WTC11 (cell line): Measurements from ENCODE around the gene ERC2. TPM values are rescaled to one million over a fixed set of nuclear protein-coding genes. Genes with fewer than 3 reads are reported as not detected.

Experiments
- ATAC-seq: fragments of 200-7000 bp; cut with Tn5 transposase; 2 replicates; pipeline ENCODE4 v1.10.0; 2021; ENCODE audit warnings: mild to moderate bottlenecking, moderate library complexity
- CTCF ChIA-PET: fragments of 300-600 bp; sonication (Branson Sonifier 250); formaldehyde crosslinking; loops from one replicate; lab custom pipeline; 2021; ENCODE audit warnings: antibody characterized with exemption; lab: Charles Lee
- POLR2A ChIA-PET: fragments of 350-600 bp; sonication (Branson Sonifier 250); formaldehyde crosslinking; loops from one replicate; lab custom pipeline; 2021; ENCODE audit warnings: antibody characterized with exemption; lab: Charles Lee
- DNase-seq: peaks from one replicate; pipeline ENCODE4 v3.0.0; 2021; ENCODE audit warnings: low spot score
- H3K27ac Mint-ChIP-seq: 2 replicates; pipeline ENCODE4 v1.8.0; 2021; ENCODE audit warnings: mixed read lengths
- H3K27me3 Mint-ChIP-seq: 2 replicates; pipeline ENCODE4 v1.8.0; 2021; ENCODE audit warnings: low read depth, mild to moderate bottlenecking, moderate library complexity, mixed read lengths
- H3K36me3 Mint-ChIP-seq: 2 replicates; pipeline ENCODE4 v1.8.0; 2021; ENCODE audit warnings: mixed read lengths
- H3K4me1 Mint-ChIP-seq: 2 replicates; pipeline ENCODE4 v1.8.0; 2022; ENCODE audit warnings: mixed read lengths
- H3K4me3 Mint-ChIP-seq: 2 replicates; pipeline ENCODE4 v1.8.0; 2021; ENCODE audit warnings: mild to moderate bottlenecking, moderate library complexity, mixed read lengths
- H3K9me3 Mint-ChIP-seq: 2 replicates; pipeline ENCODE4 v1.8.0; 2021; ENCODE audit warnings: mixed read lengths
- CREB1 ChIP-seq: sonication (generic); formaldehyde crosslinking; IDR thresholded peaks from 2 replicates; pipeline ENCODE4 v1.8.0; 2023; ENCODE audit warnings: mild to moderate bottlenecking, missing genetic modification reagents
- ELF4 ChIP-seq: sonication (generic); formaldehyde crosslinking; IDR thresholded peaks from 2 replicates; pipeline ENCODE4 v1.8.1; 2022; ENCODE audit warnings: low read depth, mild to moderate bottlenecking, moderate library complexity, missing genetic modification reagents
- FOXJ3 ChIP-seq: sonication (generic); formaldehyde crosslinking; IDR thresholded peaks from 2 replicates; pipeline ENCODE4 v1.9.0; 2021; ENCODE audit warnings: missing genetic modification reagents, mild to moderate bottlenecking, borderline replicate concordance
- MYBL2 ChIP-seq: sonication (generic); formaldehyde crosslinking; IDR thresholded peaks from 2 replicates; pipeline ENCODE4 v1.8.1; 2023; ENCODE audit warnings: mild to moderate bottlenecking, moderate library complexity, missing genetic modification reagents
- PRRX2 ChIP-seq: fragments of 250-450 bp; sonication (Bioruptor Pico); IDR thresholded peaks from 2 replicates; pipeline ENCODE4 v1.8.0; 2021; ENCODE audit warnings: mild to moderate bottlenecking
- TEAD1 ChIP-seq: sonication (generic); formaldehyde crosslinking; IDR thresholded peaks from 2 replicates; pipeline ENCODE4 v1.8.0; 2022; ENCODE audit warnings: mild to moderate bottlenecking, missing genetic modification reagents
- TEAD4 ChIP-seq: sonication (generic); formaldehyde crosslinking; IDR thresholded peaks from 2 replicates; pipeline ENCODE4 v1.8.0; 2022; ENCODE audit warnings: mild to moderate bottlenecking, missing genetic modification reagents
- ZBTB21 ChIP-seq: sonication (generic); formaldehyde crosslinking; IDR thresholded peaks from 2 replicates; pipeline ENCODE4 v1.8.1; 2023; ENCODE audit warnings: mild to moderate bottlenecking, missing genetic modification reagents, borderline replicate concordance
- total RNA-seq: library from RNA; stranded (reverse); gene quantifications from 3 replicates; pipeline ENCODE4 v1.2.3, GENCODE V29; 2021
- TF ChIP-seq, protein P1 (sequence below): sonication (generic); formaldehyde crosslinking; IDR thresholded peaks from 2 replicates; pipeline ENCODE4 v1.8.0; 2022; ENCODE audit warnings: mild to moderate bottlenecking, missing genetic modification reagents
- TF ChIP-seq, protein P2 (sequence below): fragments of 250-450 bp; sonication (Bioruptor Pico); IDR thresholded peaks from 2 replicates; pipeline ENCODE4 v1.8.0; 2021; ENCODE audit warnings: mild to moderate bottlenecking
- TF ChIP-seq, protein P3 (sequence below): fragments of 250-450 bp; sonication (Bioruptor Pico); conservative IDR thresholded peaks from 2 replicates; pipeline ENCODE4 v1.9.0; 2021; ENCODE audit warnings: mild to moderate bottlenecking
- TF ChIP-seq, protein P4 (sequence below): sonication (generic); formaldehyde crosslinking; IDR thresholded peaks from 2 replicates; pipeline ENCODE4 v1.8.0; 2022; ENCODE audit warnings: mild to moderate bottlenecking, missing genetic modification reagents
- TF ChIP-seq, protein P5 (sequence below): fragments of 250-450 bp; sonication (Bioruptor Pico); IDR thresholded peaks from 2 replicates; pipeline ENCODE4 v2.1.2; 2022; ENCODE audit warnings: mild to moderate bottlenecking, moderate library complexity
- TF ChIP-seq, protein P6 (sequence below): sonication (generic); formaldehyde crosslinking; IDR thresholded peaks from 2 replicates; pipeline ENCODE4 v1.8.1; 2023; ENCODE audit warnings: mild to moderate bottlenecking, moderate library complexity, missing genetic modification reagents
- TF ChIP-seq, protein P7 (sequence below): sonication (generic); formaldehyde crosslinking; IDR thresholded peaks from 2 replicates; pipeline ENCODE4 v1.8.1; 2023; ENCODE audit warnings: mild to moderate bottlenecking, missing genetic modification reagents, moderate library complexity
- TF ChIP-seq, protein P8 (sequence below): sonication (generic); formaldehyde crosslinking; IDR thresholded peaks from 2 replicates; pipeline ENCODE4 v1.8.1; 2022; ENCODE audit warnings: missing genetic modification reagents, borderline replicate concordance

ERC2 gene
- total RNA-seq, 1 experiment from 2014 or later = 23.5 TPM

DNA sequence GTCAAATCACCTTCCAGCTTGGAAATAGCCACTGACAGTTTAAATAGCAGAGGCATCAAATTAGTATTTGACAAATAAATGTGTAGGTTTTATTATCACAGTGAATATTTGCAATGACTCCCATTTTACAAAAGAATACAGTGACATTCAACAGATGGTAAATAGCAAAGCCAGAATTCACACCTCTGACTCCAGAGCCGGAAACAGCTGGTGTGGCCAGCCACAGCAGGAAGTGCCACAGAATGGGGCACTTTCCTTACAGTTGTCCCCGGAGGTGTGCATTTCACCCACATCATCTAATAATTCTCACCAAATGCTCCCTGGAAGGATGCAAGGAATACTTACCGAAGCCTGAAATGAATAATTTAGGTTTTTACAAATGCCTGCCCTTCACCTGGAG is 685.5 kb downstream of the ERC2 start:
- no peak for ATAC-seq
- no peak overlapping the region for H3K27ac Mint-ChIP-seq
- CTCF ChIA-PET = no interaction called here
- POLR2A ChIA-PET = no interaction called here
- TF ChIP-seq MYBL2 (no peak), TEAD4 (CRISPR knock-in tag) (no peak), FOXJ3 (CRISPR knock-in tag) (no peak), TEAD1 (no peak), ELF4 (CRISPR knock-in tag) (no peak), CREB1 (CRISPR knock-in tag) (no peak), ZBTB21 (CRISPR knock-in tag) (no peak), PRRX2 (CRISPR knock-in tag) (no peak)
- TF ChIP-seq, protein P1, sequence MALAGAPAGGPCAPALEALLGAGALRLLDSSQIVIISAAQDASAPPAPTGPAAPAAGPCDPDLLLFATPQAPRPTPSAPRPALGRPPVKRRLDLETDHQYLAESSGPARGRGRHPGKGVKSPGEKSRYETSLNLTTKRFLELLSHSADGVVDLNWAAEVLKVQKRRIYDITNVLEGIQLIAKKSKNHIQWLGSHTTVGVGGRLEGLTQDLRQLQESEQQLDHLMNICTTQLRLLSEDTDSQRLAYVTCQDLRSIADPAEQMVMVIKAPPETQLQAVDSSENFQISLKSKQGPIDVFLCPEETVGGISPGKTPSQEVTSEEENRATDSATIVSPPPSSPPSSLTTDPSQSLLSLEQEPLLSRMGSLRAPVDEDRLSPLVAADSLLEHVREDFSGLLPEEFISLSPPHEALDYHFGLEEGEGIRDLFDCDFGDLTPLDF (CRISPR knock-in tag) = no peak
- TF ChIP-seq, protein P2, sequence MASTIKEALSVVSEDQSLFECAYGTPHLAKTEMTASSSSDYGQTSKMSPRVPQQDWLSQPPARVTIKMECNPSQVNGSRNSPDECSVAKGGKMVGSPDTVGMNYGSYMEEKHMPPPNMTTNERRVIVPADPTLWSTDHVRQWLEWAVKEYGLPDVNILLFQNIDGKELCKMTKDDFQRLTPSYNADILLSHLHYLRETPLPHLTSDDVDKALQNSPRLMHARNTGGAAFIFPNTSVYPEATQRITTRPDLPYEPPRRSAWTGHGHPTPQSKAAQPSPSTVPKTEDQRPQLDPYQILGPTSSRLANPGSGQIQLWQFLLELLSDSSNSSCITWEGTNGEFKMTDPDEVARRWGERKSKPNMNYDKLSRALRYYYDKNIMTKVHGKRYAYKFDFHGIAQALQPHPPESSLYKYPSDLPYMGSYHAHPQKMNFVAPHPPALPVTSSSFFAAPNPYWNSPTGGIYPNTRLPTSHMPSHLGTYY (CRISPR knock-in tag) = no peak
- TF ChIP-seq, protein P3, sequence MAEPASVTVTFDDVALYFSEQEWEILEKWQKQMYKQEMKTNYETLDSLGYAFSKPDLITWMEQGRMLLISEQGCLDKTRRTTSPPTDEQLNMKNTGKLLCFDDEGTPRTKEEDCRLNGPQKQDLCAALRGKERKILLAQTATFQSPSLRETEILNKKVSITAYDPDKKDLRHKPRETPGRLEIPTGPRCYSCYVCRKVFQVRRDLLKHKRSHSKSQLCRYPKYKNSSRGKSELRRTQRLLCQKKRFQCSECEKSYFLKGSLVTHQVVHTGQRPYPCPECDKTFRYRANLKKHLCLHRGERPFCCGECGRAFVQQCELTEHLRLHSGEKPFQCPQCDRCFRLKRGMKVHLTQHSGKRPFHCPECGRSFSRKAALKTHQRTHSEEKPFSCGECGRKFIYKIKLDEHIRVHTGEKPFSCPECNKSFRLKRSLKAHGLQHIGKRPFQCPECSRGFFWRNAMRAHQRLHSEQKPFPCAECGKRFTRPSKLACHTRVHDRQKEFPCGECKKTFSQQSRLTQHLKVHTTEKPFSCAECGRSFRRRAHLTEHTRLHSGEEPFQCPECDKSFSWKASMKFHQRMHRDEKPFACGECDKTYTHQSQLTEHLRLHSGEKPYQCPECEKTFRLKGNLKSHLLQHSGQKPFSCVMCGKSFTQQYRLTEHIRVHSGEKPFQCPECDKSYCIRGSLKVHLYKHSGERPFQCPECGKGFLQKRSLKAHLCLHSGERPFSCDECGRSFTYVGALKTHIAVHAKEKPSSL (CRISPR knock-in tag) = no peak
- TF ChIP-seq, protein P4, sequence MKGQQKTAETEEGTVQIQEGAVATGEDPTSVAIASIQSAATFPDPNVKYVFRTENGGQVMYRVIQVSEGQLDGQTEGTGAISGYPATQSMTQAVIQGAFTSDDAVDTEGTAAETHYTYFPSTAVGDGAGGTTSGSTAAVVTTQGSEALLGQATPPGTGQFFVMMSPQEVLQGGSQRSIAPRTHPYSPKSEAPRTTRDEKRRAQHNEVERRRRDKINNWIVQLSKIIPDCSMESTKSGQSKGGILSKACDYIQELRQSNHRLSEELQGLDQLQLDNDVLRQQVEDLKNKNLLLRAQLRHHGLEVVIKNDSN (CRISPR knock-in tag) = no peak
- TF ChIP-seq, protein P5, sequence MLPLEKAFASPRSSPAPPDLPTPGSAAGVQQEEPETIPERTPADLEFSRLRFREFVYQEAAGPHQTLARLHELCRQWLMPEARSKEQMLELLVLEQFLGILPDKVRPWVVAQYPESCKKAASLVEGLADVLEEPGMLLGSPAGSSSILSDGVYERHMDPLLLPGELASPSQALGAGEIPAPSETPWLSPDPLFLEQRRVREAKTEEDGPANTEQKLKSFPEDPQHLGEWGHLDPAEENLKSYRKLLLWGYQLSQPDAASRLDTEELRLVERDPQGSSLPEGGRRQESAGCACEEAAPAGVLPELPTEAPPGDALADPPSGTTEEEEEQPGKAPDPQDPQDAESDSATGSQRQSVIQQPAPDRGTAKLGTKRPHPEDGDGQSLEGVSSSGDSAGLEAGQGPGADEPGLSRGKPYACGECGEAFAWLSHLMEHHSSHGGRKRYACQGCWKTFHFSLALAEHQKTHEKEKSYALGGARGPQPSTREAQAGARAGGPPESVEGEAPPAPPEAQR (CRISPR knock-in tag) = no peak
- TF ChIP-seq, protein P6, sequence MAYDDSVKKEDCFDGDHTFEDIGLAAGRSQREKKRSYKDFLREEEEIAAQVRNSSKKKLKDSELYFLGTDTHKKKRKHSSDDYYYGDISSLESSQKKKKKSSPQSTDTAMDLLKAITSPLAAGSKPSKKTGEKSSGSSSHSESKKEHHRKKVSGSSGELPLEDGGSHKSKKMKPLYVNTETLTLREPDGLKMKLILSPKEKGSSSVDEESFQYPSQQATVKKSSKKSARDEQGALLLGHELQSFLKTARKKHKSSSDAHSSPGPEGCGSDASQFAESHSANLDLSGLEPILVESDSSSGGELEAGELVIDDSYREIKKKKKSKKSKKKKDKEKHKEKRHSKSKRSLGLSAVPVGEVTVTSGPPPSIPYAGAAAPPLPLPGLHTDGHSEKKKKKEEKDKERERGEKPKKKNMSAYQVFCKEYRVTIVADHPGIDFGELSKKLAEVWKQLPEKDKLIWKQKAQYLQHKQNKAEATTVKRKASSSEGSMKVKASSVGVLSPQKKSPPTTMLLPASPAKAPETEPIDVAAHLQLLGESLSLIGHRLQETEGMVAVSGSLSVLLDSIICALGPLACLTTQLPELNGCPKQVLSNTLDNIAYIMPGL (CRISPR knock-in tag) = no peak
- TF ChIP-seq, protein P7, sequence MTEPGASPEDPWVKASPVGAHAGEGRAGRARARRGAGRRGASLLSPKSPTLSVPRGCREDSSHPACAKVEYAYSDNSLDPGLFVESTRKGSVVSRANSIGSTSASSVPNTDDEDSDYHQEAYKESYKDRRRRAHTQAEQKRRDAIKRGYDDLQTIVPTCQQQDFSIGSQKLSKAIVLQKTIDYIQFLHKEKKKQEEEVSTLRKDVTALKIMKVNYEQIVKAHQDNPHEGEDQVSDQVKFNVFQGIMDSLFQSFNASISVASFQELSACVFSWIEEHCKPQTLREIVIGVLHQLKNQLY (CRISPR knock-in tag) = no peak
- TF ChIP-seq, protein P8, sequence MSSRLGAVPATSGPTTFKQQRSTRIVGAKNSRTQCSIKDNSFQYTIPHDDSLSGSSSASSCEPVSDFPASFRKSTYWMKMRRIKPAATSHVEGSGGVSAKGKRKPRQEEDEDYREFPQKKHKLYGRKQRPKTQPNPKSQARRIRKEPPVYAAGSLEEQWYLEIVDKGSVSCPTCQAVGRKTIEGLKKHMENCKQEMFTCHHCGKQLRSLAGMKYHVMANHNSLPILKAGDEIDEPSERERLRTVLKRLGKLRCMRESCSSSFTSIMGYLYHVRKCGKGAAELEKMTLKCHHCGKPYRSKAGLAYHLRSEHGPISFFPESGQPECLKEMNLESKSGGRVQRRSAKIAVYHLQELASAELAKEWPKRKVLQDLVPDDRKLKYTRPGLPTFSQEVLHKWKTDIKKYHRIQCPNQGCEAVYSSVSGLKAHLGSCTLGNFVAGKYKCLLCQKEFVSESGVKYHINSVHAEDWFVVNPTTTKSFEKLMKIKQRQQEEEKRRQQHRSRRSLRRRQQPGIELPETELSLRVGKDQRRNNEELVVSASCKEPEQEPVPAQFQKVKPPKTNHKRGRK (CRISPR knock-in tag) = no peak
- TF ChIP-seq, all 79 proteins: peak for 0
- no peak for DNase-seq
- H3K36me3 Mint-ChIP-seq = no peaks in the 10 kb centered on the region
- H3K4me3 Mint-ChIP-seq = no peak overlapping the region
- H3K27me3 Mint-ChIP-seq = no peaks in the 10 kb centered on the region
- no peaks in the 10 kb centered on the region for H3K9me3 Mint-ChIP-seq
- 0 out of 2 replicates have a peak, but pooled peaks cover 2% of the 10 kb centered on the region for H3K4me1 Mint-ChIP-seq
